Amniotic stem cell (primary cell): ENCODE measurements around the gene ACSF2.

Experiments used
- DNase-seq: peaks from one replicate; lab custom pipeline; 2025; lab: John Stamatoyannopoulos, UW

The ACSF2 gene

DNA sequence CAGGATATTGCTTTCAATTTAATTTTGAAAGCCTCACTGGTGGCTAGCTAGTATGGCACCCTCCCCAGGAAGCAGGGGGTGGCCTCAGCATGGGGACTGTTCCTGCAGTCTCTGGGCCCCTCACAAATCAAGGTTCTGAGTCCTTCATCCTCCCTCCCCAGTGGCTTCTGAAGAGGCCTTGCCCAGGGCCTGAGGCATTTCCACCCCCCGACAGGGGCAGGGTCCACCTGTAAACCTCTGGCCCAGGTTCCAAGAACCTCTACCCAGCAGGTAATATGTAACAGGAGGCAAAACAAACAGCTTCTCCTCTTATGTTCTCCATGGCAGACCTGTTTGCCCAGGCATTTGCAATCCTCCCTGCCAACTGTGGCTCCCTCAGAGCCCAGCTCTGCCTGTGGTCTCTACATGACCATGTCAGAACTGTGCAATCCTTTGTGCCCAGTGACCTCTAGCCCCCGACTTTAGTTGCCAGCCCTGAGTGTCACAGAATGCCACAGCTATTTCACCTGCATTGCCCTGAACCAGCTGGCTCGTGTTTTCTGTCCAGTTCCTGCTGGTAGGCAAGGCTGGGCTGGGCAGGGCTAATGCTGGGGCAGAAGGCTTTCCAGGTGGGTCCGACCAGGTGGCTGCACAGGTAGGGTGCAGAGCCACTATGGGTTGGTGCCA lies 14.3 kb downstream of the ACSF2 start:
- DNase-seq: no peak

DNA sequence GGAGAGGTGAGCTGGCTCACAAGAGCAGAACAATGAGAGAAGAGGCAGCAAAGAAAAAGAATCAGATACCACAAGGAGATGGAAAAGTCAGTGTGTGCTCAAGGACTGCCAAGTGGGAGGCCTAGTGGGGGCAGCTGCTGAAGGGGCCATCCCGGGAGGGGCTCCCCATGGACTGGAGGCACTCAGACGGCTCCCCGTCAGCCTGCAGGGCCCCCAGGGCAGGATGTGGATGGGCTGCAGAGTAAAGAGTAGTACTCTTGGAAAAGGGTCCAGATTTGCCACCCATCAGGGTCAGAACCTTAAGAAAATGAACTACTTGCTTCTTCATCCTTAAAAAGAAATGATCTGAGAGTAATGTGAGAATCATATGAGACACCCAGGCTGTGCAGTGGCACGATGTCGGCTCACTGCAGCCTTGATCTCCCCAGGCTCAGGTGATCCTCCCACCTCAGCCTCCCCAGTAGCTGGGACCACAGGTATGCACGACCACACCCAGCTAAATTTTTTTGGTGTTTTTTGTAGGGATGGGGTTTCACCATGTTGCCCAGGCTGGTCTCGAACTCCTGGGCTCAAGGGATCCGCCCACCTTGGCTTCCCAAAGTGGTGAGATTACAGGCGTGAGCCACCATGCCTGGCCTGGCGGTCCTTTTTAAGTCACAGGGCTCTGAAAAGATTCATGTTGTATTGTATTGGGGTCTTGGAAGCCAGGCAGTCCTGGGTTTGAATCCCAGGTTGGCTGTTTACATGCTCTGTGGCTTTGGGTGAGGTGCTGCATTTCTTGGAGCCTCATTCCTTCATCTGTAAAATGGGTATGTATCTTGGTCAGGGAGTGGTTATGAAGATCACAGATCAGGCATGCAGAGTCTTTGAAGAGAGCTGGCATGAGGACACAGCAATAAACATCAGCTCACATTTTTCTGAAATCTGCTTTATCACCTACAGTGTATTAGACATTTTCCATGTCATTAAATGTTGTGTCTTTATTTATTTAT lies 15.1 kb downstream of the ACSF2 start:
- DNase-seq: no peak

DNA sequence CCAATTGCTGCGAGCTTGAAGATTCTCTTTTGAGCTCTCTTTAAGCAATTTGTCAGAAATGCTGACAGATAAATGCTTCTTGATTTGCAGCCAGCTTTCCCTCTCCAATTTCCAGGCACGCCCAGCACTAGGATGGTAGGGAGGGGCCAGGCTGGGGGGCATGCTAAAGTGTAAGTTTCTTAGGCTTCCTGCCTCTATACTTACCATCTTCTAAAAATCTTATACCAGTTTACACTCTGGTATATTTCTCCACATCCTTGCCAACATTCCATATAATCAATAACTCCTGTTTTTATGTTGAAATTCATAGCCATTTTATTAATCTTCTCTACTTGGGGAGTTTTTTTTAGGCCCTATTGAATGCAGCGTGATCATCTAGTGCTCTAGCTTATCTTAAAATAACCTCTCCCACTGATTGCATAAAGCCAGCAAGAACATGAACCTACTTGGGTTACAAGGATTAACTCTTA lies 17.5 kb downstream of the ACSF2 start:
- DNase-seq: no peak

DNA sequence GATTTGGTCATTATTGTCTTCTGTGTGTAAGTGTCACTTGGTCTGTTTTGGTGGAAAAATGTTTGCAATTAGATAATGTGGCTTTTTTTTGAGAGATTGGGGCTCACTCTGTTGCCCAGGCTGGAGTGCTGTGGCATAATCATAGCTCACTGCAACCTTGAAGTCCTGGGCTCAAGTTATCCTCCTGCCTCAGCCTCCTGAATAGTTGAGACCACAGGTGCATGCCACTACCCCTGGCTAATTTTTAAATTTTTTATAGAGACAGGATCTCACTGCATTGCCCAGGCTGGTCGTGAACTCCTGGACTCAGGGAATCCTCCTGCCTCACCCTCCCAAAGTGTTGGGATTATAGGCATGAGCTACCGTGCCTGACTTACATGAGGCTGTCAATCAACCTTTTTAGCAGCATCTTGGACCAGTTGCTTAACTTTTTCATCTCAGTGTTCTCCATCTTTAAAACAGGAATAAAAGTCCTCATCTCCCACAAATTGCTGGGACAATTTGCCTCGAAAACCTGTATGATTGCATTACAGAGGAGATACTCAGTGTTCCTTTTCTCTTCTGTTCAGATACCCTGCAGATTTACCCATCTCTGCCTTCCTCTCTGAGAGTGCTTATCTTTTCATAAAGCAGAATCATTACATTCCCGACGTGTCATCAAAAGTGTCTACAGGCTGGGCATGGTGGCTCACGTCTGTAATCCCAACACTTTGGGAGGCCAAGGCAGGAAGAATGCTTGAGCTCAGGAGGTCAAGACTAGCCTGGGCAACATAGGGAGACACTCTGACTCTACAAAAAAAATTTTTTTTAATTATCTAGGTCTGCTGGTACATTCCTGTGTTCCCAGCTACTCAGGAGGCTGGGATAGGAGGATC lies 19.1 kb downstream of the ACSF2 start:
- DNase-seq: no peak

DNA sequence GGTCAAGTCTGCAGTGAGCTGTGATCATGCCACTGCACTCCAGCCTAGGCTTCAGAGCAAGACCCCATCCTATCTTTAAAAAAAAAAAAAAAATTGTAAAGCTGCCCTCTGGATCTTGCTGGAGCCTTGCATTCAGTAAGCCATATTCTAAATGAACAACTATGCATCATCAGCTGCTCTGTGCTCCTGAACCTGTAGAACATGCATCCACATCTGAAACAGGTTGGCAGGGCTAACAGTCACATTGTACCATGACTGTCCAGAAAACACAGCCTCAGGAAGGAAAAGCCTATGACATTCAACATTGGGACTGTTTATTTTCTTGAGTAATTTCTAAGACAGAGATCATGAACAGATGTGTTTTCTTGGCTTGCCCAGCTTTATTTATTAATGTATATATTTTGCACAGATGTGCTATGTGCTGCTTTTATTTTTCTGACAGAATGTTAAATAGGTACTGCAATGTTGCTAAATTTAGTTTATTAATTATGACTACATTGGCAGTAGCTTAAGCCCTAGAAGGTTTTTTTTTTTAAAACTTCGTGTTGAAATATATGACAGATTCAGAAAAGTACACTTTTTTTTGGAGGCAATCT lies 19.8 kb downstream of the ACSF2 start:
- DNase-seq: no peak

DNA sequence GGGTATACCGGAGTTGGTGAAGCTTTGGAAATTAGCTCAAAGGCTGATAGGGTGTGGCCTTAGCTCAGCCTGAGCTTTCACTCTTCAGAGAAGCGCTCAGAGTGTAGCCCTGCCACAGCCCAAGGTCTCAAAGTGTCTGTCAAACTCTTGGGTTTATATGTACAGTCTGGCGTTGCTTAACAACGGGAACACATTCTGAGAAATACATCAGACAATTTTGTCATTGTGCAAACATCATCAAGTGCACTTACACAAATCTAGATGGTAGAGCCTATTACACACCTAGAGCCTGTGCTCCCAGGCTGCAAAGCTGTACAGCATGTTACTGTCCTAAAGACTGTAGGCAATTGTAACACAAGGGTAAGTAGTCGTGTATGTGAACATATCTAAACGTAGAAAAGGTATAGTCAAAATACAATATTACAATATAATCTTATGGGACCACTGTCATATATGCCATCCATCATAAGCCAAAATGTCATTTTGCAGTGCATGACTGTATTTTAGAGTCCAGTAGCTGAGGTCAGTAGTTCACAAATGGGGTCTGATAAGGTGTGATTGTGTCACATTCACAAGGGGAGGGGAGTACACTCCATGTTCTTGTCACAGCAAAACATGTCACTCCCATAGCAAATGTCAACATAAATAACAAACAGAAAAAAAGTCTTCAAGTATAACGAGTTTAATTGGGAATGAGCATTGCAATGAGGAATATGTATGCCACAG lies 22.0 kb downstream of the ACSF2 start:
- DNase-seq: no peak

DNA sequence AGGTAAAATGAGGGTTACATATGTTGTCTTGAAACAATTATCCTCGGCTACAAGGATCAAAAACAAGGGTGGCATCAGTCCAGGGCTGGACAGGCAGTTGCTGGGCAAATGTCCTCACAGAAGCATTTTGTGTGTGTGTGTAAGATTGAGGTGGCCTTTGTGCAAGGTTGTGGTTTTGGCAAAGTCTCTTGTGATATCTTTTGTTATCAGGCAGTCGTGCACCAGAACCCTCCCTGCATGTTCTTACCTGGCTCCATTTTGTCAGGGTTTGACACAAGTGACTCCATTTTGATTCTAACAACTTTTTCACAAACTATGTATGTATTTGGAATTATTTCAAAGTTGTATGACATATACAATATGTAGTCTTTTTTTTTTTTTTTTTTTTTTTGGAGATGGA lies 22.6 kb downstream of the ACSF2 start:
- DNase-seq: no peak

DNA sequence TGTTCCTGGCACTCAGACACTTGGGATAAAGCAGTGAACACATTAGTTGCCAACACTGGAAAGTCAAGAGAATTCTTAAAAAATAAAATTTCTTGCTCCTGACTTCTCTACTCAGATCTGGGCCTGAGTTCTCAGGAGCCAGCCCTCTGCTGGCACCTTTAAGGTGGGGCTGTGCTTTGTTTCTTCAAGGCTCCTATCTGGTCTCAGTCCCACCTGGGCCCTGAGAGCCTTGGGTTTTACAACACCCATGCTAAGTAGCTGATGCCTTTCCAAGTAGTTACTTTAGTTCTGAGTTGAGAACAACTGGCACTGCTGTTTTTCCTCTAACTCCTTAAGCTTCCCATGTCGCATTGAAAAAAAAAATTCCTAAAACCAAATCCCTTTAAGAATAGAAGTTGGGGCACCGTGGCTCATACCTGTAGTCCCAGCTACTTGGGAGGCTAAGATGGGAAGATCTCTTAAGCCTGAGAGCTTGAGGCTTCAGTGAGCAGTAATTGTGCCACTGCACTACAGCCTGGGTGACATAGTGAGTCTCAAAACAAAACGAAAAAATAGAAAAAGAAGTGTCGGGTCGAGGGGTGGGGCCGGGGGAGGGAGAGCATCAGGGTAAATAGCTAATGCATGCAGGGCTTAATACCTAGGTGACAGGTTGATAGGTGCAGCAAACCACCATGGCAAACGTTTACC lies 26.1 kb downstream of the ACSF2 start:
- DNase-seq: no peak

DNA sequence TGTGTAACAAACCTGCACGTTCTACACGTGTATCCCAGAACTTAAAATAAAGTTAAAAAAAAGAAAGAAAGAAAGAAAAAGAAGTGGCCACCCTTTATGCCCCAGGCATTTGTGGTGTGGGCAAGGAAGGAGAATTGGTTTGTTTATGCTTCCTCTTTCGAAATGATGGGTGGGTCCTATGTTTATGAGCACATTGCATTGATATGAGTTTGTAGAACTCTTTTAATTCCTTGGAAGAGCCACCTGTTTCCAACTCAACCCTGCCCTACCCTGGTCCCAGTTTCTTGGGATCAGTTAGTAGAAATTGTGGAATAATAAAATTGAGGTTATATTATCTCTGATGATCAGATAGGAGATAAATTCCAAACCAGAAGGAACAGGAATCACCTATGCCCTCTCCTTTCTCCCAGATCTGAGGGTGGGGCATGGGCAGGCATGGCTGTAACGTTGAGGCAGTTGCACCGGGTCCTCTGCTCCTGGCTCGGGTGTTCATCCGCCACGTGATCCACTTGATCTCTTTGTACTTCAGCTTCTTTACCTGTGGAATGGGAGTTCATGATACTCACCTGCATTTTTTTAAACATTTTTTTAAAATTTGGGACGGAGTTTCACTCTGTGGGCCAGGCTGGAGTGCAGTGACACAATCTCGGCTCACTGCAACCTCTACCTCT lies 26.7 kb downstream of the ACSF2 start:
- DNase-seq: no peak

DNA sequence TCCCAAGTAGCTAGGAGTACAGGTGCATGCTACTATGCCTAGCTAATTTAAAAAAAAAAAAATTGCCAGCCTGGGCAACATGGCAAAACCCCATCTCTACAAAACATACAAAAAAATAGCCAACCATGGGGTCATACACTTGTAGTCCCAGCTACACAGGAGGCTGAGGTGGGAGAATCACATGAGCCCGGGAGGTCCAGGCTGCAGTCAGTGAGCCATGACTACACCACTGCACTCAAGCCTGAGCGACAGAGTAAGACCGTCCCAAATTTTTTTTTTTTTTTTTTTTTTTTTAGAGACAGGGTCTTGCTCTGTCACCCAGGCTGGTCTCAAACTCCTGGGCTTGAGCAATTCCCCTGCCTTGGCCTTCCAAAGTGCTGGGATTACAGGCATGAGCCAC lies 27.9 kb downstream of the ACSF2 start:
- DNase-seq: no peak

DNA sequence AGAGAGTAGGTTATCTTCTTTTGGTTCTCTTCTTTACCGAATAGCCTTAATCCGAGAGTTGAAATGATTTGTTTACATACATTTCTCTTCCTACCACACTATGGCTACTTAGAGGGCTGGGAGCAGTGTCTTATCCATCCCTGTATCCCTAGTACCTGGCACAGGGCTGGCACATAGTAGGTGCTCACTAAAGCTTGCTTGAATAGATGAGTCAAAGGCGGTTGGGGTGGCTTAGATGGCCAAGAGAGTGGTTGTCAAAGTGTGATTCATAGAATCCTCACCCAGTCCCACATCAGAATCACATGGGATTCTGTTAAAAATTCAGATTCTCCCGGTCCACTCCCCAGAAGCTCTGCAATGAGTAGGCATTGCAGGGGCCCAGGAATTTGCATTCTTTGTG lies 31.6 kb downstream of the ACSF2 start:
- no peak for DNase-seq

DNA sequence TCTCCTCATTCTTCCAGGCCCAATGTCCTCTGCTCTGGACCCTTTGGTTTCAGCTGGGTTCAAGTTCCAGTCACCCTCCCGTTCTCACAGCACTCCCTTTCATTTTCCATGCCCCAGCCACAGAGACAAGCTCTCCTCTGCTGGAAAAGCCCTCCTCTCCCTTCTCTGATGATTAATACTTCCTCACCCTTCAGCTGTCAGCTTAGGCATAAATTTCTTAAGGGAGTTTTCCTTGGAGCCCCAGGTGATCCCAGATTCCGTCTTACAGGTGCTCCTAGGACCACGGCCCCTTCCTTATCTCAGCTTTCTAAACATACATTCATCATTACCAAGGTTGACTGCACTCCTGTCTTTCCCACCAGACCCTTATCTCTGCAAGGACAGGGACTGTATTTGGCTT lies 32.3 kb downstream of the ACSF2 start:
- no peak for DNase-seq

DNA sequence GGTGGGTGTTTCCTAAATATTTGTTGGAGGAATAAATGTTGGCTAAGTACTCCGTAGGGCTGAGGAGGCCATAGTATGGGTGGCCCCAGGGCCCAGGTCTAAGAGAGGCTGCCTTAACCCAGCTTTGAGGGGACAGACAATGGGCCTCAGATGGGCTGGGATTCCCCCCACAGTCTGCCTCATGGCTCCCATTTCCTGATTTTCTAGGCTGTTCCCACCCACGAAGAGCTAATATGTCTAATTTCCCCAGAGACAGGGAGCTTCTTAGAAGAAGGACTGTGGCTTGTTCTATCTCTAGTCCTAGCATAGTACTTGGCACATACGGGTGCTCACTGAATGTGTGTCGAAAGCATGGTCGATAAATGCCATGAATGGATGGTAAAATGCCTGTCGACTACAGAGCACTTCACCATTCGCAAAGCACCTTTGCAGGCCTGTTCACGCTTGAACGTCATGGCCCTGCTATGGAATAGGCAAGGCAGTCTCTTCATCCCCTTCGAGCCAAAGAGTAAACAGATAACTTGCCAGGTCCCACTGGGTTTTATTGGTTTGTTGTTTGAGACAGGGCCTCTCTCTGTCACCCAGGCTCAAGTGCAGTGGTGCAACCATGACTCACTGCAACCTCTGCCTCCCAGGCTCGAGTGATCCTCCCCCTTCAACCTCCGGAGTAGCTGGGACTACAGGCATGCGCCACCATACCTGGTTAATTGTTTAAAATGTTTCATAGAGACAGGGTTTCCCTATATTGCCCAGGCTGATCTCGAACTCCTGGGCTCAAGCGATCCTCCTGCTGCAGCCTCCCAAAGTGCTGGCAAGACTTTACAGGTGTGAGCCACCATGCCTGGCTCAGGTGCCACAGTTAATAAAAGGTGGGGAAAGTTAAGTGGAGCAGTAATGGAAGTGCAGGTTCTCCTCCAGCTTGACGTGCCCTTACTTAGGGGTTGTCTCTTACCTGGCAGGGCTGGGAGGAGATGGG lies 33.0 kb downstream of the ACSF2 start:
- no peak for DNase-seq

DNA sequence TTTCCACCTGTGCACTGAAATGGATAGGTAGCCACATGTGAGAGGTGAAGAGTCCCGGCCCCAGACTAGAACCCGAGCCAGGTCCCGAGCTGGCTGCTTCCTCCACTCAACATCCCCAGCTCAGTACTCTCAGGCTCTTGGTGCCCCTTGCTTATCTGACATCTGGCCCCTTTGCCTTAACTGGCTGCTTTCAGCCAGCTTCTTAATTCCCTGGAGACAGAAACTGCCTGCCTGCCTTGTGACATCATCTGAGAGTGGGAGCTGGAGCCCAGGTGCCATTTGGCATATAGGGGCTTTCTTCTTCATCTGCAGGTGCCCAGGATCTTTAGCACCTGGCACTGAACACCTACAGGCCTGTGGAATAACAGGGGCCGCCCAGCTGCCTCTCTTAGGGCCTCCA lies 33.7 kb downstream of the ACSF2 start:
- no peak for DNase-seq

DNA sequence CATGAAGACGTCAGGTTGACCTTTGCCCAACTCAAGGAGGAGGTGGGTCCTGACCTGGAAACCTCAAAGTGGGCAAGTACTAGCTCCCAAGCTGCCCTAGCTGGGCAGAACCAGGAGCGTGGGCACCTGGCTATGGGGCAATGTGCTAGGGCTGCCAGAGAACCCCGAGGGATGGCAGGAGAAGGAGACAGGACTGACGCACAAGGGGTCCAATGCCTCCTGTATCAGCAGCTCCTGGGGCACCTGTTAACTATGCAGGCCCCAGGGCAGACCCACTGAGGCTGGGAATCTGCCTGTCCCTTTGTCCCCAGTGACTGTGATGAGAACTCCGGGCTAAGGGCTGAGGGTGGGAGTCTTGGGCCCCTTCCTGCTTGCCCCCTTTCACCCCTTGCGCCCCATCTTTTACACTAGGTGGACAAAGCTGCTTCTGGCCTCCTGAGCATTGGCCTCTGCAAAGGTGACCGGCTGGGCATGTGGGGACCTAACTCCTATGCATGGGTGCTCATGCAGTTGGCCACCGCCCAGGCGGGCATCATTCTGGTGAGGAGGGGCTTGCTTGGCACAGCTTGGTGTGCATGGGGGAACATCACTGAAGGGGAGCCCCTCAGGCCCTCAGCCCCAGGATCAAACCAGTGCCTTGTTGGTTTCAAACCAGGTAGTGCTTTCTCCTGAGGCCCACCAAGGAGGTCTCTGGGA lies 35.0 kb downstream of the ACSF2 start:
- DNase-seq: no peak

DNA sequence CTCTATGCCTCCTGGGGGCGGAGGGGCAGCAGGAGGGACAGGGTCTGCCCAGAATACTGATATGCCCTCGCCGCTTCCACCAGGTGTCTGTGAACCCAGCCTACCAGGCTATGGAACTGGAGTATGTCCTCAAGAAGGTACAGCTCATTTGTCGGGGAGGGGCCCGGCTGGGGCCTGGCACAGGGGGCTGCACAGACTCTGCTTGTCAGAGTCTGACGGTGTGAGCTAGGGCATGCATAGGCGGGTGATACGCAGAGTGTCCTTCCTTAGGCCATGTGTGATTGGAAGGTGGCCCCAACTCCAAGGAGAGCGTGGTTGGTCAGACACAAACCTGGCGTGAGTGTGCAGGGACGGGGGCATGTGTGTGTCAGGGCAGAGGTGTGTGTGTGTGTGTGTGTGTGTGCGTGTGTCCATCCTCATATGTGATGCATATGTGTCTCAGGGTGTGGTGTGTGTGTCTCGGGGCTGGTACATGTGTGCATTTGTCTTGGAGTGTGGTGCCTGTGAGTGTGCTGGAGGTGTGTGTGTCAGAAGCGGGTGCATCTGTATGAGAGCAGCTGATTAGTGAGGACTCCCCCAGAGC lies 35.6 kb downstream of the ACSF2 start:
- DNase-seq: no peak

DNA sequence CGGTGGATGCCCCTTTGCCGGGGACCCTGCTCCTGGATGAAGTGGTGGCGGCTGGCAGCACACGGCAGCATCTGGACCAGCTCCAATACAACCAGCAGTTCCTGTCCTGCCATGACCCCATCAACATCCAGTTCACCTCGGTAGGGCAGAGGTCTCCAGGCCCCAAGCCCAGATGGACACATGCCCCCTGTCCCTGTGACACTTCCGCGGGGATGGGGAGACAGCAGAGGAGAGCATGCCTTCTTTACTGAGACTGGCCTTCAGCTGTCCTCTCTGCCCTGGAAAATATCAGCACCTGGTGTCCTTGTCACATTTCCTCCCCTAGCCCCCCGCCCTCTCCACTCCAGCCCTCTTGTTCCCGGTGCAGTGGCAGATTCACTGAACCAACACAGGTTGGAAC lies 36.4 kb downstream of the ACSF2 start:
- no peak for DNase-seq

DNA sequence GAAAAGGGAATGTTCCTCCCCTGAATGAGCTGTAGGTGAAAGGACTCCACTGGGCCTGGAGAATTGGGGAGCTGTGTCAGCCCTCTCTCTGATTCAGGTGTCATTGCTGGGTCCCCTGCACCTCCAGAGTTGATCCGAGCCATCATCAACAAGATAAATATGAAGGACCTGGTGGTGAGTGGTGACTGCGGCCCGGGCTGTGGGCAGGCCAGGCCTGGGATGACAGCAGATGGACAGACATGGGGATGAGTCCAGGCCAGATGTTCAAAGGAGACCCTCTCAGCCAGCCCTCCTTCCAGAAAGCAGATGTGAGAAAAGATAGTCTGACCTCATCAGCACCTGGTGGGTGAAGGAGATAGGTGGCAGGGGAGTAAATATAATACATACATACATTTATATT lies 38.1 kb downstream of the ACSF2 start:
- no peak for DNase-seq
